ENCODE results near the gene EPHB1.
"Not testable (repeated sequence)": the region's sequence is repeated elsewhere in the genome, so short reads cannot be mapped to it uniquely, and the experiment has no call there.

The EPHB1 gene

GRCh38 chr3:135057996-135058395 lies 262.9 kb downstream of the EPHB1 start:
- no peak for DNase-seq (ENCODE audit: low read depth, low spot score)
- in situ Hi-C loops (cut with HindIII; ENCODE audit: low sequenced_read_pairs), result no loop called here
- no peak overlapping the region for H3K4me3 ChIP-seq (ENCODE audit: low read depth, low read length)
- TF ChIP-seq CTCF (IDR thresholded peaks at IDR 0.05; ENCODE audit: low read depth, low read length), result no peak

DNA sequence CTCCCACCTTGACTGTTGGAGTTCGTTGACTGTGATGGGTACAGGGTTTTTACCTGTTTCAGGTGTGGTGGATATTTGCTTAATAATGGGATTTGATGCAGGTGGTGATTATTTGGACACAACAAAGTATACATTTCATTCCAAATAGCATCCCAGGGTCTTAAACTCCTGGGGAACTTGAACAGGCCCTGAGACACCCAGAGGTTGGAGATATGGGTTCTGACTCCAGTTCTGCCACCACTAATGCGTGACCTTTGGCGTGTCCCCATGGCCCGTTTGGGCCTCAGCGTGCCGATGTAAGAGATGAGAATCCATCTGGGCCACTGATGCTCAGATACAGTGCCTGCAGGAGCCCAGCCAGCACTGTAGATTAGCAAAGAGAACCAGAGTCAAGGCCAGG lies 264.5 kb downstream of the EPHB1 start:
- in situ Hi-C loops (cut with HindIII; ENCODE audit: low sequenced_read_pairs), result no loop called here
- no peak for TF ChIP-seq CTCF (IDR thresholded peaks at IDR 0.05; ENCODE audit: low read depth, low read length)
- H3K4me3 ChIP-seq (ENCODE audit: low read depth, low read length), result no peak overlapping the region
- no peak for DNase-seq (ENCODE audit: low read depth, low spot score)

GRCh38 chr3:135066844-135067727 lies 272.0 kb downstream of the EPHB1 start:
- DNase-seq (ENCODE audit: low read depth, low spot score); in situ Hi-C loops (cut with HindIII; ENCODE audit: low sequenced_read_pairs); H3K4me3 ChIP-seq (ENCODE audit: low read depth, low read length): not testable (repeated sequence)

GRCh38 chr3:135068011-135068410 lies 273.0 kb downstream of the EPHB1 start:
- in situ Hi-C loops (cut with HindIII; ENCODE audit: low sequenced_read_pairs), result no loop called here
- no peak for TF ChIP-seq CTCF (IDR thresholded peaks at IDR 0.05; ENCODE audit: low read depth, low read length)
- H3K4me3 ChIP-seq (ENCODE audit: low read depth, low read length), result no peak overlapping the region
- no peak for DNase-seq (ENCODE audit: low read depth, low spot score)

DNA sequence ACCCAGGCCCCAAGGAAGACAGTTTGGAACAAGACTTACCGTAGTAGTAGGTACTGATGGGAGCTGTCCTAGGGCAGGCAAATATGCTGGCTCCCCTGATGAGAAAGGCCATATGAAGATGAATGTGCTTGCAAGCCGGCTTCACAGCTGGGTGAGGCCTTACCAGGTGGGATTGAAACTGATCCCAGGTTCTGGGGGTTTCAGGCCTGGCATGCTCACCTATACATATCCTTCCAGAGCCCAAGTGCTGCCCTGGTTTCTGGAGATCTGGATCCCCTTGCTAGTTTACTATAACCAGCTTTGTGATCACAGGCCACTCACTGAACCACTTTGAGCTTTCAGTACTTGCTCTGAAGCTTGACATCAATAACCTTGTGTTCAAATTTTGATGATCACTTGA lies 274.3 kb downstream of the EPHB1 start:
- in situ Hi-C loops (cut with HindIII; ENCODE audit: low sequenced_read_pairs), result no loop called here

GRCh38 chr3:135071483-135071882 lies 276.4 kb downstream of the EPHB1 start:
- TF ChIP-seq CTCF (IDR thresholded peaks at IDR 0.05; ENCODE audit: low read depth, low read length), result no peak
- in situ Hi-C loops (cut with HindIII; ENCODE audit: low sequenced_read_pairs), result no loop called here
- no peak for DNase-seq (ENCODE audit: low read depth, low spot score)
- no peak overlapping the region for H3K4me3 ChIP-seq (ENCODE audit: low read depth, low read length)

More for the DNA sequence above, 274.3 kb downstream of the EPHB1 start:
- no peak overlapping the region for H3K4me3 ChIP-seq (ENCODE audit: low read depth, low read length)
- no peak for DNase-seq (ENCODE audit: low read depth, low spot score)
- TF ChIP-seq CTCF (IDR thresholded peaks at IDR 0.05; ENCODE audit: low read depth, low read length), result no peak

DNA sequence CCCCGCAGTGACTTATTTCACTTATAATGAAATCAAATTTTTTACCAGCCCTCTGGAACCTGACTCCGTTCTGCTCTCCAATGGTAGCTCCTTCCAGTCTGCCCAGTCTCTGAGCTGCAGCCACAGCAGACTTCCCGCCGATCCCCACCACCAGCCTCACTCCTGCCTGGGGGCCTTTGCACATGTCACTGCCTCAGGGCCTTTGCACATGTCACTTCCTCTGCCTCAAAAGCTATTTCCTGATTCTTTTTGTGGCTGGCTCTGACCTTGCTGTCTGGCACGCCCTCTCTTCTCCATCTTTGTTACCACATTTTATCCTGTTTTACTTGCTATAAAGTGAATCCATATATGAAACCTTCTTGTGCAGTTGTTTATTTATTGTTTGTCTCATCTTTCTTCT lies 277.4 kb downstream of the EPHB1 start:
- no peak for DNase-seq (ENCODE audit: low read depth, low spot score)
- no peak for TF ChIP-seq CTCF (IDR thresholded peaks at IDR 0.05; ENCODE audit: low read depth, low read length)
- H3K4me3 ChIP-seq (ENCODE audit: low read depth, low read length), result no peak overlapping the region
- in situ Hi-C loops (cut with HindIII; ENCODE audit: low sequenced_read_pairs), result no loop called here

All from astrocyte of the spinal cord (primary cell).